Uterus (tissue), 4 donors: ENCODE data around the gene KLF11. TPM values are rescaled to one million over a fixed set of nuclear protein-coding genes. Genes with fewer than 3 reads are reported as not detected.
"Not testable (repeated sequence)": the region's sequence is repeated elsewhere in the genome, so short reads cannot be mapped to it uniquely, and the experiment has no call there.

Experiments used
- DNase-seq, 2 donors: peaks; one replicate each; pipeline ENCODE4 v3.0.0-alpha.2; 2019 to 2020
- H3K27ac ChIP-seq, 2 donors: fragments of 200-600 bp; sonication (generic); 1 replicate in 1 of 2; 2 replicates in 1 of 2; pipeline ENCODE4 v1.5.1; 2016 to 2018
- H3K27me3 ChIP-seq, 2 donors: fragments of 200-600 bp; sonication (generic); one replicate each; pipeline ENCODE4 v1.5.1; 2018 to 2019; ENCODE audit warnings: control low read depth in 1 of 2
- H3K36me3 ChIP-seq, 2 donors: fragments of 200-600 bp; sonication (generic); one replicate each; pipeline ENCODE4 v1.5.1; 2019; ENCODE audit warnings: control low read depth in 1 of 2
- H3K4me1 ChIP-seq, 2 donors: fragments of 200-600 bp; sonication (generic); one replicate each; pipeline ENCODE4 v1.5.1; 2018 to 2019; ENCODE audit warnings: control low read depth in 1 of 2
- H3K4me3 ChIP-seq, 2 donors: fragments of 200-600 bp; sonication (generic); 1 replicate in 1 of 2; 2 replicates in 1 of 2; pipeline ENCODE4 v1.5.1; 2018 to 2019; ENCODE audit warnings: mild to moderate bottlenecking in 1 of 2
- H3K9me3 ChIP-seq, 2 donors: fragments of 200-600 bp; sonication (generic); one replicate each; pipeline ENCODE4 v1.5.1; 2019; ENCODE audit warnings: control low read depth in 1 of 2
- CTCF ChIP-seq, 4 experiments: fragments of 200-600 bp in 2 of 4; fragments of 450-650 bp in 2 of 4; sonication (generic) in 2 of 4; IDR thresholded peaks; one replicate each; pipeline ENCODE4 v1.5.1; 2016 to 2019; ENCODE audit warnings: antibody characterized with exemption in 4 of 4, mild to moderate bottlenecking in 2 of 4, moderate library complexity in 1 of 4
- POLR2A ChIP-seq, 2 donors: fragments of 450-650 bp; IDR thresholded peaks; one replicate each; pipeline ENCODE4 v1.6.1; 2016; ENCODE audit warnings: antibody characterized with exemption in 2 of 2, mild to moderate bottlenecking in 1 of 2, moderate library complexity in 1 of 2
- intact Hi-C: fragments of 100-400 bp; cut with DNase I; formaldehyde crosslinking; loops from one replicate; pipeline ENCODE4 v1.15.1; 2023; ENCODE audit warnings: low total_unique reads
- total RNA-seq, 4 donors: library from RNA; depleted of rRNA in 3 of 4; stranded (reverse); fragments of >200 nt in 3 of 4; gene quantifications; one replicate each; pipeline versions ENCODE4 v1.1.0 to v1.2.4, GENCODE V29; 2014 to 2023
- donor health status: DM: yes; HTN: yes; CAD: no.

Gene KLF11
- total RNA-seq, 4 donors from 2014 or later = 23.4 to 49.9 (median 31.7) TPM

- no peaks in the 10 kb centered on the region for H3K27me3 ChIP-seq
- intact Hi-C loops = no loop called here
- no peak for DNase-seq
- no peak overlapping the region for H3K4me3 ChIP-seq
- TF ChIP-seq POLR2A (IDR thresholded peaks at IDR 0.05) (no peak), CTCF (IDR thresholded peaks at IDR 0.05) (no peak)
- peaks cover 0 to 3% of the 10 kb centered on the region in 2 donors for H3K4me1 ChIP-seq
- no peaks in the 10 kb centered on the region for H3K36me3 ChIP-seq
- no peak overlapping the region for H3K27ac ChIP-seq
- peaks cover 0 to 2% of the 10 kb centered on the region in 2 donors for H3K9me3 ChIP-seq
Measured at GRCh38 chr2:10014418-10015190, 28.7 kb upstream of the KLF11 start.

GRCh38 chr2:10015376-10015989 is 27.9 kb upstream of the KLF11 start:
- H3K27me3 ChIP-seq, intact Hi-C loops, DNase-seq, H3K27ac ChIP-seq, H3K4me1 ChIP-seq, H3K36me3 ChIP-seq, H3K4me3 ChIP-seq, H3K9me3 ChIP-seq: not testable (repeated sequence)

- Histone ChIP-seq H3K36me3 (no peaks in the 10 kb centered on the region), H3K4me1 (no peaks in the 10 kb centered on the region), H3K9me3 (peaks cover 0 to 2% of the 10 kb centered on the region in 2 donors), H3K27ac (no peak overlapping the region), H3K27me3 (no peaks in the 10 kb centered on the region), H3K4me3 (no peak overlapping the region)
- intact Hi-C loops = no loop called here
- no peak for DNase-seq
- TF ChIP-seq POLR2A (IDR thresholded peaks at IDR 0.05) (no peak), CTCF (IDR thresholded peaks at IDR 0.05) (no peak)
Measured at GRCh38 chr2:10016001-10016801, 27.1 kb upstream of the KLF11 start.

- H3K4me3 ChIP-seq = no peak overlapping the region
- H3K4me1 ChIP-seq = no peaks in the 10 kb centered on the region
- peaks cover 0 to 2% of the 10 kb centered on the region in 2 donors for H3K9me3 ChIP-seq
- no peaks in the 10 kb centered on the region for H3K27me3 ChIP-seq
- DNase-seq = no peak
- H3K36me3 ChIP-seq = no peaks in the 10 kb centered on the region
- no peak for TF ChIP-seq POLR2A (IDR thresholded peaks at IDR 0.05)
- no peak for TF ChIP-seq CTCF (IDR thresholded peaks at IDR 0.05)
- intact Hi-C loops = no loop called here
- no peak overlapping the region for H3K27ac ChIP-seq
Measured at GRCh38 chr2:10016802-10017258, 26.5 kb upstream of the KLF11 start.

- Histone ChIP-seq H3K36me3 (no peaks in the 10 kb centered on the region), H3K4me3 (no peak overlapping the region), H3K9me3 (peaks cover 0 to 2% of the 10 kb centered on the region in 2 donors), H3K27ac (no peak overlapping the region), H3K4me1 (no peaks in the 10 kb centered on the region), H3K27me3 (no peaks in the 10 kb centered on the region)
- no peak for DNase-seq
- intact Hi-C loops = no loop called here
- TF ChIP-seq POLR2A (IDR thresholded peaks at IDR 0.05) (no peak), CTCF (IDR thresholded peaks at IDR 0.05) (no peak)
Measured at GRCh38 chr2:10017313-10017941, 25.9 kb upstream of the KLF11 start.
